GM19193 (cell line): ENCODE results near the gene KIR2DL4.
"Not testable (repeated sequence)": the region's sequence is repeated elsewhere in the genome, so short reads cannot be mapped to it uniquely, and the experiment has no call there.

Source experiments
- POLR2A ChIP-seq: IDR thresholded peaks from 4 replicates; pipeline ENCODE4 v1.6.1; 2011; ENCODE audit not compliant: insufficient read depth, insufficient read length; ENCODE audit errors: extremely low read depth

KIR2DL4 gene

DNA sequence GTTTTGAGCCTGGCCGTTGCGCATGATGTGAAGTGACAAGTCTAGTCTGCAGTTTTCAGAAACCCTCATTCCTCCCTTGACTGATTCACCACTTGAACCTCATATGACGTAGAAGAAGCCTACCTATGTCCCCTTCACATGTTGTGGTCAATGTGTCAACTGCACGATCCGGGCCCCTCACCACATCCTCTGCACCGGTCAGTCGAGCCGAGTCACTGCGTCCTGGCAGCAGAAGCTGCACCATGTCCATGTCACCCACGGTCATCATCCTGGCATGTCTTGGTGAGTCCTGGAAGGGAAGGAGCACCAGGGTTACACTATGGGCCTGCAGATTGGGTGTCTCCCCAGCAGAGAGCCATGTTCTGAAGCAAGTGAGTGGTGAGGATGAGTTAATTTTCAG, at the start of gene KIR2DL4:
Gene KIR2DL4, plus strand, starts transcription at position 201 of the 400 bp plus-strand sequence. Its CDS starts 42 bp downstream, at position 243.
- TF ChIP-seq POLR2A, result no peak

DNA sequence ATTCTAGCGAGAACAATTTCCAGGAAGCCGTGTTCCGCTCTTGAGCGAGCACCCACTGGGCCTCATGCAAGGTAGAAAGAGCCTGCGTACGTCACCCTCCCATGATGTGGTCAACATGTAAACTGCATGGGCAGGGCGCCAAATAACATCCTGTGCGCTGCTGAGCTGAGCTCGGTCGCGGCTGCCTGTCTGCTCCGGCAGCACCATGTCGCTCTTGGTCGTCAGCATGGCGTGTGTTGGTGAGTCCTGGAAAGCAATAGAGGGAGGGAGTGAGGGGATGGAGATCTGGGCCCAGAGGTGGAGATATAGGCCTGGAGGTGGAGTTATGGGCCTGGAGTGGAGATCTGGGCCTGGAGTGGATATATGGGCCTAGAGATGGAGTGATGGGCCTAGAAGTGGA, 33.8 kb upstream of the KIR2DL4 start, which contains the start of gene KIR2DL1:
Gene KIR2DL1, plus strand, starts transcription at position 148 of the 400 bp plus-strand sequence. Its CDS starts 58 bp downstream, at position 206.
- TF ChIP-seq POLR2A, result not testable (repeated sequence)

DNA sequence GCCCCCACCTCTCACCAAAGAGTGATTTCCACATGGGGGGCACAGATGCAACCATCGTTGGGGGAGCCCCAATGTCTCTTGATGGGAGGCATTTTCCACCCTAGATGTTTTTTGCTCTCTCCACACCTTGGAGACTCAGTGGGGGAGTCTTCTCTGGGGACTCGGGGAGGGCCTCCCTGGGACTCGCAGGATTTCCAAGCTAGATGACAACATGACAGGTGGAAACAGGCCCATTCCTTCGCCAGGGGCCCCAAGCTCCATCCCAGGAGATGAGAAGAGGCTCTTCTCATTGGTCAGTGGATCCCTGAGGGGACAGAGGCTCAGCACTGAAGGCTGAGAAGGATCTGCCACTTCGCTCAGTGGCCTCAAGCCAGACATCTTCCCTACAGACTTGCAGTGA, 12.7 kb upstream of the KIR2DL4 start:
- TF ChIP-seq POLR2A, result no peak

DNA sequence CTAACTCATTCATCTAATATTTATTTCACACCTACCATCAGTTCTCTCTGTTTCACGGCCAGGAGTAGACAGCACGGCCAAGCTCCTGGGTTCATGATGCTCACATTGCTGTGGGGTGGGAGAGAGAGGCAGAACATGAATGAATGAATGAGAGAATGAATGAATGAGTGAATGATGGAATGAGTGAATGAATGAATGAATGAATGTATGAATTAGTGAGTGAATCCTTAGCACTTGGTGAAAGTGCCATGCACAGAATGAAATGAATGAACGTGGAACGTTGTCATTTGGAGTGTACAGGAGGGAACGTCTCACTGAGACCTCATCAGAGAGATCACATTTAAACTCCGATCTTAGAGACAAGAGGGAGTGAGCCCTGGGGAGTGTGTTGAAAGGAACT, 11.9 kb upstream of the KIR2DL4 start:
- no peak for TF ChIP-seq POLR2A

DNA sequence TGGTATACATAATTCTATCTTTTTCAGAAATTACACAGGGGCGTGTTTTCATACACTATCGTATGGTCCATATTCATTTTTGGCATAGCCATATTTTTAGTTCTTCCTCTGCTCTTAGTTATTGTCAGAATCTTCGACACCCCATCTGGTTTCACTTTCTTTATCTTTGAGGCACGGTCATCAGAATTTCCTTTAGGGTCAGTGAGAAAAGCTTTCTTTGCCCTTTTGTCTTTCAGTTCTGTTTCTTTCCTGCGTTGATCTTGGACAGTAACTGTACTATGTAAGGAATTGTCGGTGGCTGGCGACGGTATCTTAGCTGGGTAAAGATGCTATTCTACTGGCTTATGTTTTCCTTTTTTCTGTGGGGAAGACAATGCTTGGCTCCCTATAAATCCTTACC, 10.6 kb upstream of the KIR2DL4 start:
- no peak for TF ChIP-seq POLR2A

DNA sequence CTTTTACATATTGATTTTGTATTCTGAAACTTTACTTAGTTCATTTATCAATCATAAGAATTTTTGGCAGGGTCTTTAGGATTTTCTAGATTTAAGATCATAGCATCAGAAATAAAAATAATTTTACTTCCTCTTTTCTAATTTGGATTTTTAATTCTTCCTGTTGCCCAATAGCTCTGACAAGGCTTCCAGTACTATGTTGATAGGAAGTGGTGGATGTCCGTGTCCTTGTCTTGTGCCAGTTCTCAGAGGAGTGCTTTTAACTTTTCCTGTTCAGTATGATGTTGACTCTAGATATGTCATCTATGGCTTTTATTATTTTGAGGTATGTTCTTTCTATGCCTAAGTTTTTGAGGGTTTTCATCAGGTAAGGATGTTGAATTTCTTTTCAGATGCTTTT, 7.7 kb upstream of the KIR2DL4 start:
- no peak for TF ChIP-seq POLR2A

DNA sequence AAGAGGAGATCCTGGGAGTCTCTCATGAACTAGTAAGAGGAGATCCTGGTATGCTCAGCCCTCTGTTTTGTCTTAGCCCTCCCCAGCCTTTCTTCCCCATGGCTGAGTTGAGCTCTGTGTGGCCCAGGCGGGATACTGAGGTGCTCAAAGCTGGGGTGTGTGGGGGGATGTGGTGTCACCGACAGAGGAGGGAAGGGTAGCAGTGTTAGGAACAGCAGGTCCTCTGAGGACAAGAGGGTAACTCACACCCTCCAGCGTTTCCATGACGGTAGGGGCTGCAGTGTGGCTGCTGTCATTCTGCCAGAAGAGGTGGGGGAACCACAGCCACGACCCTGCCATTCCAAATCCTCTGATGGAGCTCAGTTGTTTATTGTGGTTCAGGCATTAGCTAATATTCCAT, 691 bp downstream of the KIR2DL4 start:
- TF ChIP-seq POLR2A, result no peak

DNA sequence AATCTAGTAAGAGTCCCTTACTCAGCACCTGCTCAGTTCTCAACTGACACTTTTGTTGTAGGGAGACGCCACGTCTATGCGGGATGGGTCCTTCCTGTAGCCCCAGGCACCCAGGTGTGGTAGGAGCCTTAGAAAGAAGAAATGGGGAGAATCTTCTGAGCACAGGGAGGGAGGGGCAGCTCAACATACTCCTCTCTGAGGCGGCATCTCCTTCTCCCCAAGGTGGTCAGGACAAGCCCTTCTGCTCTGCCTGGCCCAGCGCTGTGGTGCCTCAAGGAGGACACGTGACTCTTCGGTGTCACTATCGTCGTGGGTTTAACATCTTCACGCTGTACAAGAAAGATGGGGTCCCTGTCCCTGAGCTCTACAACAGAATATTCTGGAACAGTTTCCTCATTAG, 1.2 kb downstream of the KIR2DL4 start:
- TF ChIP-seq POLR2A, result no peak

DNA sequence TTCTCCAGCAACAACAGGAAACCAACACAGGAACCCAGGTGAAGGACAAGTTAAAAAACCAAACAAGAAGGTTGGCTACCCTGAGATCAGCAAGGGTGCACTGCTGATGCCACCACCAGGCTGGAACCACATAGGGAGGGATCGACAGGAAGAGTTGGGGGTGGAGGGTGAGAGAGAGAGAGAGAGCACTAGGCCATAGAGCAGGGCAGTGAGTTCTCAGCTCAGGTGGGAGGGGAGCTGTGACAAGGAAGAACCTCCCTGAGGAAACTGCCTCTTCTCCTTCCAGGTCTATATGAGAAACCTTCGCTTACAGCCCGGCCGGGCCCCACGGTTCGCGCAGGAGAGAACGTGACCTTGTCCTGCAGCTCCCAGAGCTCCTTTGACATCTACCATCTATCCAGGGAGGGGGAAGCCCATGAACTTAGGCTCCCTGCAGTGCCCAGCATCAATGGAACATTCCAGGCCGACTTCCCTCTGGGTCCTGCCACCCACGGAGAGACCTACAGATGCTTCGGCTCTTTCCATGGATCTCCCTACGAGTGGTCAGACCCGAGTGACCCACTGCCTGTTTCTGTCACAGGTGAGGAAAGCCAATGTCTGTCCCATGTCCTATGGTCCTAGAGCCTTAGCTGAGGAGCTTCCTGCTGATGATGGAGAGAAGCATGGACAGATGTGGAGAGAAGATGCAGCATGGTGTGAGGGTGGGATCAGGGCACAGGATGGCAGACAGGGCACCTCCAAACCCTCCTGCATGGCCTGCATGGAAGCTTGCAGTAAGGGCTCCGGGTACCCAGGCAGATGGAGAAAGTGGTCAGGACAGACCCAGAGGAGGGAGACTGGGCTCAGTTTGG, 2.5 kb downstream of the KIR2DL4 start:
- TF ChIP-seq POLR2A, result no peak

DNA sequence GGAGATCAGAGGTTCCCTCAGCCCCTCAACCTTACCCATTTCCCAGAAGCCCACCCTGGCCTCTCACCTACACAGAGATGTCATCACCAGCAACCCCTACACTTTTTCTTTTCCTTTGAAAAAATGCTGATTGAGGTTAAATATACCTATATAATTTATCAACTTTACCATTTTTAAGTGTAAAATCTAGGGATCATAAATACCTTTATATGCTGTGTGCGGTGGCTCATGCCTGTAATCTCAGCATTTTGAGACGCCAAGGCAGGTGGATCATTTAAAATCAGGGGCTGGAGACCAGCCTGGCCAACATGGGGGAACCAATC, 3.1 kb downstream of the KIR2DL4 start:
- no peak for TF ChIP-seq POLR2A

DNA sequence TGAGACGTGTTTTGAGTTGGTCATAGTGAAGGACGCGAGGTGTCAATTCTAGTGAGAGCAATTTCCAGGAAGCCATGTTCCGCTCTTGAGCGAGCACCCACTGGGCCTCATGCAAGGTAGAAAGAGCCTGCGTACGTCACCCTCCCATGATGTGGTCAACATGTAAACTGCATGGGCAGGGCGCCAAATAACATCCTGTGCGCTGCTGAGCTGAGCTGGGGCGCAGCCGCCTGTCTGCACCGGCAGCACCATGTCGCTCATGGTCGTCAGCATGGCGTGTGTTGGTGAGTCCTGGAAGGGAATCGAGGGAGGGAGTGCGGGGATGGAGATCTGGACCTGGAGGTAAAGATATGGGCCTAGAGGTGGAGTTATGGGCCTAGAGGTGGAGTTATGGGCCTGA, 12.8 kb downstream of the KIR2DL4 start, which contains the start of gene KIR3DL1:
Gene KIR3DL1, plus strand, starts transcription at position 218 of the 400 bp plus-strand sequence.
- not testable (repeated sequence) for TF ChIP-seq POLR2A

DNA sequence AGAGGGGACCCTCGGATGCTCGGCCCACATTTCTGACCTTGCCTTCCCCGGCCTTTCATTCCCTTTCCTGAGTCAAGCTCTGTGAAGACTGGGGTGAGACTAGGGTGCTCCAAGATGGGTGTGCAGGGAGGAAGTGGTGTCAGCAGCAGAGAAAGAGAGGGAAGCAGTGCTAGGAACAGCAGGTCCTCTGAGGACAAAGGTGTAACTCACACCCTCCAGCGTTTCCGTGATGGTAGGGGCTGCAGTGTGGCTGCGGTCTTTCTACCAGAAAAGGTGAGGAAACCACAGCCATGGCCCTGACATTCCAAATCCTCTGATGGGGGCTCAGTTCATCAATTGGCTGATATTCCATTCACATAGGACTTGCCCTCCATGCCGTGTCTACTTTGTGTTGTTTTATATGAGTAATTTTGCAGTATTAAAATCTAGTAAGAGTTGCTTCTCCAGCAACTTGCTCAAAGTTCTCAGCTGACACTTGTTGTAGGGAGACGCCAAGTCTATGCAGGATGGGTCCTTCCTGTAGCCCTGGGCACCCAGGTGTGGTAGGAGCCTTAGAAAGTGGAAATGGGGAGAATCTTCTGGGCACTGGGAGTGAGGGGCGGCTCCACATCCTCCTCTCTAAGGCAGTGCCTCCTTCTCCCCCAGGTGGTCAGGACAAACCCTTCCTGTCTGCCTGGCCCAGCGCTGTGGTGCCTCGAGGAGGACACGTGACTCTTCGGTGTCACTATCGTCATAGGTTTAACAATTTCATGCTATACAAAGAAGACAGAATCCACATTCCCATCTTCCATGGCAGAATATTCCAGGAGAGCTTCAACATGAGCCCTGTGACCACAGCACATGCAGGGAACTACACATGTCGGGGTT, 14.5 kb downstream of the KIR2DL4 start:
- TF ChIP-seq POLR2A, result no peak

DNA sequence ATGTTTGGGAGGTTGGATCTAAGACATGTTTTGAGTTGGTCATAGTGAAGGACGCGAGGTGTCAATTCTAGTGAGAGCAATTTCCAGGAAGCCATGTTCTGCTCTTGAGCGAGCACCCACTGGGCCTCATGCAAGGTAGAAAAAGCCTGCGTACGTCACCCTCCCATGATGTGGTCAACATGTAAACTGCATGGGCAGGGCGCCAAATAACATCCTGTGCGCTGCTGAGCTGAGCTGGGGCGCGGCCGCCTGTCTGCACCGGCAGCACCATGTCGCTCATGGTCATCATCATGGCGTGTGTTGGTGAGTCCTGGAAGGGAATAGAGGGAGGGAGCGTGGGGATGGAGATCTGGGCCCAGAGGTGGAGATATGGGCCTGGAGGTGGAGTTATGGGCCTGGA, 29.1 kb downstream of the KIR2DL4 start, which contains the start of gene KIR2DS4:
Gene KIR2DS4, plus strand, starts transcription at position 181 of the 400 bp plus-strand sequence.
- TF ChIP-seq POLR2A, result not testable (repeated sequence)

DNA sequence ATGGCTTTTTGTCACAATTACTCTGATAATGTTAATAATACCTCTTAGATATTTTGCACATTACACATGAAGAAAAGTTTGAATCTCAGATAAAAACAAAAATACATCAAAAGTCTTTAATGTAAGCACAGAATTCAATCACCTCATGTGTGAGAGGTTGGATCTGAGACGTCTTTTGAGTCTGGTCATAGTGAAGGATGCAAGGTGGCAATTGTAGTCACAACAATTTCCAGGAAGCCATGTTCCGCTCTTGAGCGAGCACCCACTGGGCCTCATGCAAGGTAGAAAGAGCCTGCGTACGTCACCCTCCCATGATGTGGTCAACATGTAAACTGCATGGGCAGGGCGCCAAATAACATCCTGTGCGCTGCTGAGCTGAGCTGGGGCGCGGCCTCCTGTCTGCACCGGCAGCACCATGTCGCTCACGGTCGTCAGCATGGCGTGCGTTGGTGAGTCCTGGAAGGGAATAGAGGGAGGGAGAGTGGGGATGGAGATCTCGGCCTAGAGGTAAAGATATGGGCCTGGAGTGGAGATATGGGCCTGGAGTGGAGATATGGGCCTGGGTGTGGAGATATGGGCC, 46.7 kb downstream of the KIR2DL4 start, which contains the start of gene KIR3DL2:
Gene KIR3DL2, plus strand, starts transcription at position 383 of the 580 bp plus-strand sequence. Its CDS starts 33 bp downstream, at position 416.
- TF ChIP-seq POLR2A, result not testable (repeated sequence)

DNA sequence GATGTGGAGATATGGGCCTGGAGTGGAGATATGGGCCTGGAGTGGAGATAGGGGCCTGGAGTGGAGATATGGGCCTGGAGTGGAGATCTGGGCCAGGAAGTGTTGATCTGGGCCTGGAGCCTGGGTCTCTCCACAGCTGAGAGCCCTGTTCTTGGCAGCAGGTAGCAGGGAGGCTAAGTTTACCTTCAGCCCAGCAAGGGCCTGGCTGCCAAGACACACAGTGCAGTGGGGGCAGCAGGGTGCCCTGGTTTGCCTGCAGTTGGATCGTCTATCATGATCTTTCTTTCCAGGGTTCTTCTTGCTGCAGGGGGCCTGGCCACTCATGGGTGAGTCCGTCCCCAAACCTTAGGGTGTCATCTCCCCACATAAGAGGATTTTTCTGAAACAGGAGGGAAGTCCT, 47.5 kb downstream of the KIR2DL4 start:
- no peak for TF ChIP-seq POLR2A
